Bronchial epithelial cell (primary cell): ENCODE results near the gene PCLO. TPM values are rescaled to one million over a fixed set of nuclear protein-coding genes. Genes with fewer than 3 reads are reported as not detected.

Source experiments
- DNase-seq: peaks from one replicate; pipeline ENCODE4 v3.0.0-alpha.2; 2010; ENCODE audit warnings: low read depth
- FAIRE-seq: peaks from 2 replicates; lab custom pipeline; 2011; peaks lifted over from hg19 to GRCh38; lab: Jason Lieb, UNC
- H3K27me3 ChIP-seq: 2 replicates; pipeline ENCODE4 v1.5.1; 2011; ENCODE audit warnings: low read length; ENCODE audit not compliant: control insufficient read depth, insufficient read depth
- H3K36me3 ChIP-seq: 2 replicates; pipeline ENCODE4 v1.5.1; 2011; ENCODE audit warnings: low read length; ENCODE audit not compliant: control insufficient read depth, insufficient read depth
- H3K4me3 ChIP-seq: 2 replicates; pipeline ENCODE4 v1.5.1; 2011; ENCODE audit warnings: mild to moderate bottlenecking, low read depth, low read length, control low read depth
- CTCF ChIP-seq: IDR thresholded peaks from 2 replicates; pipeline ENCODE4 v1.5.1; 2011; ENCODE audit warnings: mild to moderate bottlenecking, moderate library complexity, low read length, control low read depth, inconsistent platforms; ENCODE audit not compliant: insufficient read depth, severe bottlenecking
- total RNA-seq: library from RNA; depleted of rRNA; stranded (reverse); fragments of >200 nt; gene quantifications from 2 replicates; pipeline ENCODE4 v1.2.1, GENCODE V29; 2014

The PCLO gene
- total RNA-seq, 1 donor from 2014 or later = 0.79 TPM

GRCh38 chr7:83190659-83191389 is 28.1 kb upstream of the PCLO start:
- no peak for DNase-seq
- Histone ChIP-seq H3K4me3 (no peak overlapping the region), H3K27me3 (no peaks in the 10 kb centered on the region), H3K36me3 (no peaks in the 10 kb centered on the region)
- no peak for FAIRE-seq
- no peak for TF ChIP-seq CTCF

- H3K36me3 ChIP-seq = no peaks in the 10 kb centered on the region
- no peak for TF ChIP-seq CTCF
- DNase-seq (no peak), FAIRE-seq (no peak)
- no peak overlapping the region for H3K4me3 ChIP-seq
- H3K27me3 ChIP-seq = no peaks in the 10 kb centered on the region
These were observed 16.1 kb upstream of the PCLO start for GRCh38 chr7:83178796-83179195.

- Histone ChIP-seq H3K4me3 (no peak overlapping the region), H3K36me3 (no peaks in the 10 kb centered on the region), H3K27me3 (no peaks in the 10 kb centered on the region)
- TF ChIP-seq CTCF = no peak
- FAIRE-seq (no peak), DNase-seq (peak; percentile 9)
These were observed 15.4 kb upstream of the PCLO start for GRCh38 chr7:83178066-83178465.

- no peaks in the 10 kb centered on the region for H3K27me3 ChIP-seq
- no peak for FAIRE-seq
- H3K36me3 ChIP-seq = no peaks in the 10 kb centered on the region
- no peak for DNase-seq
- no peak overlapping the region for H3K4me3 ChIP-seq
- no peak for TF ChIP-seq CTCF
These were observed 11.0 kb upstream of the PCLO start for GRCh38 chr7:83173664-83174063.

GRCh38 chr7:83166781-83167180 is 4.1 kb upstream of the PCLO start:
- no peak for TF ChIP-seq CTCF
- Histone ChIP-seq H3K36me3 (no peaks in the 10 kb centered on the region), H3K27me3 (no peaks in the 10 kb centered on the region), H3K4me3 (no peak overlapping the region)
- no peak for FAIRE-seq
- DNase-seq = no peak
